WTC11 (cell line): Measurements from ENCODE around the gene CALCOCO2. TPM values are rescaled to one million over a fixed set of nuclear protein-coding genes. Genes with fewer than 3 reads are reported as not detected.

Source experiments
- ATAC-seq: fragments of 200-7000 bp; cut with Tn5 transposase; 2 replicates; pipeline ENCODE4 v1.10.0; 2021; ENCODE audit warnings: mild to moderate bottlenecking, moderate library complexity
- CTCF ChIA-PET: fragments of 300-600 bp; sonication (Branson Sonifier 250); formaldehyde crosslinking; loops from one replicate; lab custom pipeline; 2021; ENCODE audit warnings: antibody characterized with exemption; lab: Charles Lee
- POLR2A ChIA-PET: fragments of 350-600 bp; sonication (Branson Sonifier 250); formaldehyde crosslinking; loops from one replicate; lab custom pipeline; 2021; ENCODE audit warnings: antibody characterized with exemption; lab: Charles Lee
- DNase-seq: peaks from one replicate; pipeline ENCODE4 v3.0.0; 2021; ENCODE audit warnings: low spot score
- H3K27ac Mint-ChIP-seq: 2 replicates; pipeline ENCODE4 v1.8.0; 2021; ENCODE audit warnings: mixed read lengths
- H3K27me3 Mint-ChIP-seq: 2 replicates; pipeline ENCODE4 v1.8.0; 2021; ENCODE audit warnings: low read depth, mild to moderate bottlenecking, moderate library complexity, mixed read lengths
- H3K36me3 Mint-ChIP-seq: 2 replicates; pipeline ENCODE4 v1.8.0; 2021; ENCODE audit warnings: mixed read lengths
- H3K4me1 Mint-ChIP-seq: 2 replicates; pipeline ENCODE4 v1.8.0; 2022; ENCODE audit warnings: mixed read lengths
- H3K4me3 Mint-ChIP-seq: 2 replicates; pipeline ENCODE4 v1.8.0; 2021; ENCODE audit warnings: mild to moderate bottlenecking, moderate library complexity, mixed read lengths
- H3K9me3 Mint-ChIP-seq: 2 replicates; pipeline ENCODE4 v1.8.0; 2021; ENCODE audit warnings: mixed read lengths
- EMX1 ChIP-seq: fragments of 250-450 bp; sonication (Bioruptor Pico); IDR thresholded peaks from 2 replicates; pipeline ENCODE4 v1.8.0; 2021; ENCODE audit warnings: mild to moderate bottlenecking
- KAT7 ChIP-seq: sonication (generic); formaldehyde crosslinking; IDR thresholded peaks from 2 replicates; pipeline ENCODE4 v1.8.1; 2023; ENCODE audit warnings: missing genetic modification reagents, mild to moderate bottlenecking, borderline replicate concordance
- NFATC4 ChIP-seq: fragments of 250-450 bp; sonication (Bioruptor Pico); IDR thresholded peaks from 2 replicates; pipeline ENCODE4 v1.9.0; 2021; ENCODE audit warnings: mild to moderate bottlenecking
- NFE2L1 ChIP-seq: sonication (generic); formaldehyde crosslinking; IDR thresholded peaks from 2 replicates; pipeline ENCODE4 v1.8.1; 2023; ENCODE audit warnings: missing genetic modification reagents
- NFYB ChIP-seq: sonication (generic); formaldehyde crosslinking; conservative IDR thresholded peaks from 2 replicates; pipeline ENCODE4 v1.8.0; 2022; ENCODE audit warnings: low read depth, missing genetic modification reagents
- TEAD1 ChIP-seq: sonication (generic); formaldehyde crosslinking; IDR thresholded peaks from 2 replicates; pipeline ENCODE4 v1.8.0; 2022; ENCODE audit warnings: mild to moderate bottlenecking, missing genetic modification reagents
- ZNF121 ChIP-seq: sonication (generic); formaldehyde crosslinking; IDR thresholded peaks from 2 replicates; pipeline ENCODE4 v1.8.0; 2023; ENCODE audit warnings: missing genetic modification reagents
- ZNF138 ChIP-seq: sonication (generic); formaldehyde crosslinking; conservative IDR thresholded peaks from 2 replicates; pipeline ENCODE4 v1.8.1; 2022; ENCODE audit warnings: mild to moderate bottlenecking, moderate library complexity, missing genetic modification reagents
- ZNF671 ChIP-seq: fragments of 250-450 bp; sonication (Bioruptor Pico); IDR thresholded peaks from 2 replicates; pipeline ENCODE4 v1.8.0; 2021; ENCODE audit warnings: mild to moderate bottlenecking
- total RNA-seq: library from RNA; stranded (reverse); gene quantifications from 3 replicates; pipeline ENCODE4 v1.2.3, GENCODE V29; 2021
- TF ChIP-seq, protein P1 (sequence below): sonication (generic); formaldehyde crosslinking; conservative IDR thresholded peaks from 2 replicates; pipeline ENCODE4 v1.8.1; 2023; ENCODE audit warnings: mild to moderate bottlenecking, low read depth, missing genetic modification reagents, moderate library complexity
- TF ChIP-seq, protein P2 (sequence below): sonication (generic); formaldehyde crosslinking; IDR thresholded peaks from 2 replicates; pipeline ENCODE4 v1.8.0; 2023; ENCODE audit warnings: missing genetic modification reagents, mild to moderate bottlenecking, borderline replicate concordance
- TF ChIP-seq, protein P3 (sequence below): sonication (generic); formaldehyde crosslinking; IDR thresholded peaks from 2 replicates; pipeline ENCODE4 v1.8.1; 2023; ENCODE audit warnings: mild to moderate bottlenecking, missing genetic modification reagents
- TF ChIP-seq, protein P4 (sequence below): sonication (generic); formaldehyde crosslinking; IDR thresholded peaks from 2 replicates; pipeline ENCODE4 v1.8.1; 2022; ENCODE audit warnings: low read depth, mild to moderate bottlenecking, moderate library complexity, missing genetic modification reagents, borderline replicate concordance
- TF ChIP-seq, protein P5 (sequence below): fragments of 250-450 bp; sonication (Bioruptor Pico); conservative IDR thresholded peaks from 2 replicates; pipeline ENCODE4 v1.9.0; 2021; ENCODE audit warnings: mild to moderate bottlenecking
- TF ChIP-seq, protein P6 (sequence below): sonication (generic); formaldehyde crosslinking; IDR thresholded peaks from 2 replicates; pipeline ENCODE4 v1.8.1; 2022; ENCODE audit warnings: mild to moderate bottlenecking, missing genetic modification reagents, moderate library complexity, borderline replicate concordance
- TF ChIP-seq, protein P7 (sequence below): sonication (generic); formaldehyde crosslinking; IDR thresholded peaks from 2 replicates; pipeline ENCODE4 v1.8.1; 2023; ENCODE audit warnings: mild to moderate bottlenecking, missing genetic modification reagents, borderline replicate concordance
- TF ChIP-seq, protein P8 (sequence below): fragments of 250-450 bp; sonication (Bioruptor Pico); IDR thresholded peaks from 2 replicates; pipeline ENCODE4 v1.9.0; 2021; ENCODE audit warnings: moderate library complexity, mild to moderate bottlenecking, inconsistent platforms, borderline replicate concordance

The CALCOCO2 gene
- total RNA-seq, 1 experiment from 2014 or later: 32.6 TPM

DNA sequence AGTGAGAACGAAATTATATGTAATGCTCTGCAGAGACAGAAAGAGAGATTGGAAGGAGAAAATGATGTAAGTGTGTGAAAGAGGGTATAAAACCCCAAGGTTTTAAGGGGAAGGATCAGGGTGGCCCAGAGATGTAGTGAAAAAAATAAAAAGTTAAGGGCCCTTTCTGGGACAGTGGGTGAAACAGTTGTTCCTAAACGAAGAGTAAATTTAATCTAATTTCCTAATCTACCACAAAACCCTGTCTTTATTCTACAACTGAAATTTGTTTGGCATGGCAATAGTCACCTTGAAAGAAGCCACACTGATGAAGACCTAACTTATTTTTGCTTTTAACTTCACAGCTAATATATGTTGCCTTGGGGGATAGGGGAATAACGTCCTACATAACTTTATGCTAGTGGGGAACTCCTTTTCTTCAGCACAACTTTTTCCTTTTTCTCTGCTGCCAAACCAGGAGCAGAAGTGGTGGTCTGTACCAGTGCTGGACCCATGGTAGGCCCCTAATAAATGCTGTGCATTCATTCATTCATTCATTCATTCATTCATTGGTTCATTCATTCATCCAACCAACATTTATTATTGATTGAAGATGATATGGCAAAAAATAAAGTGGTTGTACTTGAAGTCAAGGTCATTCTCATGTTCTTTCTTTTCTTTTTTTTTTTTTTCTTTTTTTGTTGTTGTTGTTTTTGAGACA, 25.4 kb downstream of the CALCOCO2 start (continued):
- TF ChIP-seq, protein P1, sequence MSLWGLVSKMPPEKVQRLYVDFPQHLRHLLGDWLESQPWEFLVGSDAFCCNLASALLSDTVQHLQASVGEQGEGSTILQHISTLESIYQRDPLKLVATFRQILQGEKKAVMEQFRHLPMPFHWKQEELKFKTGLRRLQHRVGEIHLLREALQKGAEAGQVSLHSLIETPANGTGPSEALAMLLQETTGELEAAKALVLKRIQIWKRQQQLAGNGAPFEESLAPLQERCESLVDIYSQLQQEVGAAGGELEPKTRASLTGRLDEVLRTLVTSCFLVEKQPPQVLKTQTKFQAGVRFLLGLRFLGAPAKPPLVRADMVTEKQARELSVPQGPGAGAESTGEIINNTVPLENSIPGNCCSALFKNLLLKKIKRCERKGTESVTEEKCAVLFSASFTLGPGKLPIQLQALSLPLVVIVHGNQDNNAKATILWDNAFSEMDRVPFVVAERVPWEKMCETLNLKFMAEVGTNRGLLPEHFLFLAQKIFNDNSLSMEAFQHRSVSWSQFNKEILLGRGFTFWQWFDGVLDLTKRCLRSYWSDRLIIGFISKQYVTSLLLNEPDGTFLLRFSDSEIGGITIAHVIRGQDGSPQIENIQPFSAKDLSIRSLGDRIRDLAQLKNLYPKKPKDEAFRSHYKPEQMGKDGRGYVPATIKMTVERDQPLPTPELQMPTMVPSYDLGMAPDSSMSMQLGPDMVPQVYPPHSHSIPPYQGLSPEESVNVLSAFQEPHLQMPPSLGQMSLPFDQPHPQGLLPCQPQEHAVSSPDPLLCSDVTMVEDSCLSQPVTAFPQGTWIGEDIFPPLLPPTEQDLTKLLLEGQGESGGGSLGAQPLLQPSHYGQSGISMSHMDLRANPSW: no peak
- TF ChIP-seq ZNF138 (no peak), NFYB (CRISPR knock-in tag) (no peak), TEAD1 (CRISPR knock-in tag) (no peak), NFE2L1 (no peak)
- TF ChIP-seq, protein P2, sequence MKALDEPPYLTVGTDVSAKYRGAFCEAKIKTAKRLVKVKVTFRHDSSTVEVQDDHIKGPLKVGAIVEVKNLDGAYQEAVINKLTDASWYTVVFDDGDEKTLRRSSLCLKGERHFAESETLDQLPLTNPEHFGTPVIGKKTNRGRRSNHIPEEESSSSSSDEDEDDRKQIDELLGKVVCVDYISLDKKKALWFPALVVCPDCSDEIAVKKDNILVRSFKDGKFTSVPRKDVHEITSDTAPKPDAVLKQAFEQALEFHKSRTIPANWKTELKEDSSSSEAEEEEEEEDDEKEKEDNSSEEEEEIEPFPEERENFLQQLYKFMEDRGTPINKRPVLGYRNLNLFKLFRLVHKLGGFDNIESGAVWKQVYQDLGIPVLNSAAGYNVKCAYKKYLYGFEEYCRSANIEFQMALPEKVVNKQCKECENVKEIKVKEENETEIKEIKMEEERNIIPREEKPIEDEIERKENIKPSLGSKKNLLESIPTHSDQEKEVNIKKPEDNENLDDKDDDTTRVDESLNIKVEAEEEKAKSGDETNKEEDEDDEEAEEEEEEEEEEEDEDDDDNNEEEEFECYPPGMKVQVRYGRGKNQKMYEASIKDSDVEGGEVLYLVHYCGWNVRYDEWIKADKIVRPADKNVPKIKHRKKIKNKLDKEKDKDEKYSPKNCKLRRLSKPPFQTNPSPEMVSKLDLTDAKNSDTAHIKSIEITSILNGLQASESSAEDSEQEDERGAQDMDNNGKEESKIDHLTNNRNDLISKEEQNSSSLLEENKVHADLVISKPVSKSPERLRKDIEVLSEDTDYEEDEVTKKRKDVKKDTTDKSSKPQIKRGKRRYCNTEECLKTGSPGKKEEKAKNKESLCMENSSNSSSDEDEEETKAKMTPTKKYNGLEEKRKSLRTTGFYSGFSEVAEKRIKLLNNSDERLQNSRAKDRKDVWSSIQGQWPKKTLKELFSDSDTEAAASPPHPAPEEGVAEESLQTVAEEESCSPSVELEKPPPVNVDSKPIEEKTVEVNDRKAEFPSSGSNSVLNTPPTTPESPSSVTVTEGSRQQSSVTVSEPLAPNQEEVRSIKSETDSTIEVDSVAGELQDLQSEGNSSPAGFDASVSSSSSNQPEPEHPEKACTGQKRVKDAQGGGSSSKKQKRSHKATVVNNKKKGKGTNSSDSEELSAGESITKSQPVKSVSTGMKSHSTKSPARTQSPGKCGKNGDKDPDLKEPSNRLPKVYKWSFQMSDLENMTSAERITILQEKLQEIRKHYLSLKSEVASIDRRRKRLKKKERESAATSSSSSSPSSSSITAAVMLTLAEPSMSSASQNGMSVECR (CRISPR knock-in tag): no peak

DNA sequence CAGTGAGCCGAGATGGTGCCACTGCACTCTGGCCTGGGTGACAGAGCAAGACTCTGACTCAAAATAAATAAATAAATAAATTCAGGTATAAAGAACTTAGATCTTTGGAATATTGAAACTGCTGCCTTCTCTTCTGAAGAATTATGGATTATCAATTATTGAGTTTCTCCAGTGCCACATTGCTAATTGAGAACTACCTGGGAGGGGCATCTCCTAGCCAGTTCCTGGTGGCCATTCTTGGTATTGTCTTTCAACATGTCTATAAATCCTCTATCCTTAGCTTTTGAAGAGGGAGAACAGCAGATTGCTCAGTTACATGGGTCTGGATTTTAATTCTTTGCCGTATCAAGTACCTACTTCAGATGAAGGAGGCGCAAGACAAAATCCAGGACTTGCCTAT, 29.2 kb downstream of the CALCOCO2 start:
- H3K9me3 Mint-ChIP-seq: no peaks in the 10 kb centered on the region
- ChIA-PET CTCF (interaction anchor here (0.6 to 3.4 kb wide), 14 partner anchors 12 to 189 kb away, joined by 3 to 15 read pairs (median 5); partner anchors contain the start of gene TTLL6), POLR2A (no interaction called here)
- 0 out of 2 replicates have a peak, but pooled peaks cover 9% of the 10 kb centered on the region for H3K4me1 Mint-ChIP-seq
- DNase-seq (no peak), ATAC-seq (peak; percentile 55)
- H3K36me3 Mint-ChIP-seq: no peaks in the 10 kb centered on the region
- no peak overlapping the region for H3K27ac Mint-ChIP-seq
- H3K4me3 Mint-ChIP-seq: no peak overlapping the region
- TF ChIP-seq, protein P3, sequence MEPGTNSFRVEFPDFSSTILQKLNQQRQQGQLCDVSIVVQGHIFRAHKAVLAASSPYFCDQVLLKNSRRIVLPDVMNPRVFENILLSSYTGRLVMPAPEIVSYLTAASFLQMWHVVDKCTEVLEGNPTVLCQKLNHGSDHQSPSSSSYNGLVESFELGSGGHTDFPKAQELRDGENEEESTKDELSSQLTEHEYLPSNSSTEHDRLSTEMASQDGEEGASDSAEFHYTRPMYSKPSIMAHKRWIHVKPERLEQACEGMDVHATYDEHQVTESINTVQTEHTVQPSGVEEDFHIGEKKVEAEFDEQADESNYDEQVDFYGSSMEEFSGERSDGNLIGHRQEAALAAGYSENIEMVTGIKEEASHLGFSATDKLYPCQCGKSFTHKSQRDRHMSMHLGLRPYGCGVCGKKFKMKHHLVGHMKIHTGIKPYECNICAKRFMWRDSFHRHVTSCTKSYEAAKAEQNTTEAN (CRISPR knock-in tag): no peak
- no peak for TF ChIP-seq KAT7 (CRISPR knock-in tag)
- TF ChIP-seq, protein P4, sequence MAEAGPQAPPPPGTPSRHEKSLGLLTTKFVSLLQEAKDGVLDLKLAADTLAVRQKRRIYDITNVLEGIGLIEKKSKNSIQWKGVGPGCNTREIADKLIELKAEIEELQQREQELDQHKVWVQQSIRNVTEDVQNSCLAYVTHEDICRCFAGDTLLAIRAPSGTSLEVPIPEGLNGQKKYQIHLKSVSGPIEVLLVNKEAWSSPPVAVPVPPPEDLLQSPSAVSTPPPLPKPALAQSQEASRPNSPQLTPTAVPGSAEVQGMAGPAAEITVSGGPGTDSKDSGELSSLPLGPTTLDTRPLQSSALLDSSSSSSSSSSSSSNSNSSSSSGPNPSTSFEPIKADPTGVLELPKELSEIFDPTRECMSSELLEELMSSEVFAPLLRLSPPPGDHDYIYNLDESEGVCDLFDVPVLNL: no peak
- TF ChIP-seq, protein P5, sequence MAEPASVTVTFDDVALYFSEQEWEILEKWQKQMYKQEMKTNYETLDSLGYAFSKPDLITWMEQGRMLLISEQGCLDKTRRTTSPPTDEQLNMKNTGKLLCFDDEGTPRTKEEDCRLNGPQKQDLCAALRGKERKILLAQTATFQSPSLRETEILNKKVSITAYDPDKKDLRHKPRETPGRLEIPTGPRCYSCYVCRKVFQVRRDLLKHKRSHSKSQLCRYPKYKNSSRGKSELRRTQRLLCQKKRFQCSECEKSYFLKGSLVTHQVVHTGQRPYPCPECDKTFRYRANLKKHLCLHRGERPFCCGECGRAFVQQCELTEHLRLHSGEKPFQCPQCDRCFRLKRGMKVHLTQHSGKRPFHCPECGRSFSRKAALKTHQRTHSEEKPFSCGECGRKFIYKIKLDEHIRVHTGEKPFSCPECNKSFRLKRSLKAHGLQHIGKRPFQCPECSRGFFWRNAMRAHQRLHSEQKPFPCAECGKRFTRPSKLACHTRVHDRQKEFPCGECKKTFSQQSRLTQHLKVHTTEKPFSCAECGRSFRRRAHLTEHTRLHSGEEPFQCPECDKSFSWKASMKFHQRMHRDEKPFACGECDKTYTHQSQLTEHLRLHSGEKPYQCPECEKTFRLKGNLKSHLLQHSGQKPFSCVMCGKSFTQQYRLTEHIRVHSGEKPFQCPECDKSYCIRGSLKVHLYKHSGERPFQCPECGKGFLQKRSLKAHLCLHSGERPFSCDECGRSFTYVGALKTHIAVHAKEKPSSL (CRISPR knock-in tag): no peak
- TF ChIP-seq, protein P6, sequence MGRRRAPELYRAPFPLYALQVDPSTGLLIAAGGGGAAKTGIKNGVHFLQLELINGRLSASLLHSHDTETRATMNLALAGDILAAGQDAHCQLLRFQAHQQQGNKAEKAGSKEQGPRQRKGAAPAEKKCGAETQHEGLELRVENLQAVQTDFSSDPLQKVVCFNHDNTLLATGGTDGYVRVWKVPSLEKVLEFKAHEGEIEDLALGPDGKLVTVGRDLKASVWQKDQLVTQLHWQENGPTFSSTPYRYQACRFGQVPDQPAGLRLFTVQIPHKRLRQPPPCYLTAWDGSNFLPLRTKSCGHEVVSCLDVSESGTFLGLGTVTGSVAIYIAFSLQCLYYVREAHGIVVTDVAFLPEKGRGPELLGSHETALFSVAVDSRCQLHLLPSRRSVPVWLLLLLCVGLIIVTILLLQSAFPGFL (CRISPR knock-in tag): no peak
- TF ChIP-seq, protein P7, sequence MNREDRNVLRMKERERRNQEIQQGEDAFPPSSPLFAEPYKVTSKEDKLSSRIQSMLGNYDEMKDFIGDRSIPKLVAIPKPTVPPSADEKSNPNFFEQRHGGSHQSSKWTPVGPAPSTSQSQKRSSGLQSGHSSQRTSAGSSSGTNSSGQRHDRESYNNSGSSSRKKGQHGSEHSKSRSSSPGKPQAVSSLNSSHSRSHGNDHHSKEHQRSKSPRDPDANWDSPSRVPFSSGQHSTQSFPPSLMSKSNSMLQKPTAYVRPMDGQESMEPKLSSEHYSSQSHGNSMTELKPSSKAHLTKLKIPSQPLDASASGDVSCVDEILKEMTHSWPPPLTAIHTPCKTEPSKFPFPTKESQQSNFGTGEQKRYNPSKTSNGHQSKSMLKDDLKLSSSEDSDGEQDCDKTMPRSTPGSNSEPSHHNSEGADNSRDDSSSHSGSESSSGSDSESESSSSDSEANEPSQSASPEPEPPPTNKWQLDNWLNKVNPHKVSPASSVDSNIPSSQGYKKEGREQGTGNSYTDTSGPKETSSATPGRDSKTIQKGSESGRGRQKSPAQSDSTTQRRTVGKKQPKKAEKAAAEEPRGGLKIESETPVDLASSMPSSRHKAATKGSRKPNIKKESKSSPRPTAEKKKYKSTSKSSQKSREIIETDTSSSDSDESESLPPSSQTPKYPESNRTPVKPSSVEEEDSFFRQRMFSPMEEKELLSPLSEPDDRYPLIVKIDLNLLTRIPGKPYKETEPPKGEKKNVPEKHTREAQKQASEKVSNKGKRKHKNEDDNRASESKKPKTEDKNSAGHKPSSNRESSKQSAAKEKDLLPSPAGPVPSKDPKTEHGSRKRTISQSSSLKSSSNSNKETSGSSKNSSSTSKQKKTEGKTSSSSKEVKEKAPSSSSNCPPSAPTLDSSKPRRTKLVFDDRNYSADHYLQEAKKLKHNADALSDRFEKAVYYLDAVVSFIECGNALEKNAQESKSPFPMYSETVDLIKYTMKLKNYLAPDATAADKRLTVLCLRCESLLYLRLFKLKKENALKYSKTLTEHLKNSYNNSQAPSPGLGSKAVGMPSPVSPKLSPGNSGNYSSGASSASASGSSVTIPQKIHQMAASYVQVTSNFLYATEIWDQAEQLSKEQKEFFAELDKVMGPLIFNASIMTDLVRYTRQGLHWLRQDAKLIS (CRISPR knock-in tag): no peak
- TF ChIP-seq, protein P8, sequence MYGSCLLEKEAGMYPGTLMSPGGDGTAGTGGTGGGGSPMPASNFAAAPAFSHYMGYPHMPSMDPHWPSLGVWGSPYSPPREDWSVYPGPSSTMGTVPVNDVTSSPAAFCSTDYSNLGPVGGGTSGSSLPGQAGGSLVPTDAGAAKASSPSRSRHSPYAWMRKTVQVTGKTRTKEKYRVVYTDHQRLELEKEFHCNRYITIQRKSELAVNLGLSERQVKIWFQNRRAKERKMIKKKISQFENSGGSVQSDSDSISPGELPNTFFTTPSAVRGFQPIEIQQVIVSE: no peak
- no peak for TF ChIP-seq ZNF671 (CRISPR knock-in tag)
- TF ChIP-seq ZNF121 (CRISPR knock-in tag): no peak
- no peak for TF ChIP-seq NFATC4 (CRISPR knock-in tag)
- TF ChIP-seq EMX1 (CRISPR knock-in tag): no peak
- no peaks in the 10 kb centered on the region for H3K27me3 Mint-ChIP-seq
